BLaER1 treated with 17β-estradiol and CSF1 and Interleukin-3, amounts not matched to agents 10 nM and 100 nM (cell line): ENCODE results near the gene HSD11B1L.

ENCODE experiments used
- H3K27ac ChIP-seq, 11 experiments: shearing (Covaris generic); formaldehyde crosslinking; 2 replicates each; pipeline ENCODE4 v1.8.1; 2022
- H3K27me3 ChIP-seq, 11 experiments: shearing (Covaris generic); formaldehyde crosslinking; 2 replicates each; pipeline ENCODE4 v1.8.1; 2022
- H3K36me3 ChIP-seq, 11 experiments: shearing (Covaris generic); formaldehyde crosslinking; 2 replicates each; pipeline ENCODE4 v1.8.1; 2022
- H3K4me1 ChIP-seq, 10 experiments: shearing (Covaris generic); formaldehyde crosslinking; 2 replicates each; pipeline ENCODE4 v1.8.1; 2022
- H3K4me2 ChIP-seq, 11 experiments: shearing (Covaris generic); formaldehyde crosslinking; 2 replicates each; pipeline ENCODE4 v1.8.1; 2022
- H3K4me3 ChIP-seq, 10 experiments: shearing (Covaris generic); formaldehyde crosslinking; 2 replicates each; pipeline ENCODE4 v1.8.1; 2022
- H3K9ac ChIP-seq, 11 experiments: shearing (Covaris generic); formaldehyde crosslinking; 2 replicates each; pipeline ENCODE4 v1.8.1; 2022
- H3K9me3 ChIP-seq, 11 experiments: shearing (Covaris generic); formaldehyde crosslinking; replicated peaks in 1 of 11; 2 replicates each; pipeline ENCODE4 v1.8.1; 2022
- H4K20me1 ChIP-seq, 11 experiments: shearing (Covaris generic); formaldehyde crosslinking; 2 replicates each; pipeline ENCODE4 v1.8.1; 2022
- Cebpa-rat ChIP-seq, 11 experiments: shearing (Covaris generic); IDR thresholded peaks; 2 replicates each; pipeline ENCODE4 v1.8.1; 2022

HSD11B1L gene

DNA sequence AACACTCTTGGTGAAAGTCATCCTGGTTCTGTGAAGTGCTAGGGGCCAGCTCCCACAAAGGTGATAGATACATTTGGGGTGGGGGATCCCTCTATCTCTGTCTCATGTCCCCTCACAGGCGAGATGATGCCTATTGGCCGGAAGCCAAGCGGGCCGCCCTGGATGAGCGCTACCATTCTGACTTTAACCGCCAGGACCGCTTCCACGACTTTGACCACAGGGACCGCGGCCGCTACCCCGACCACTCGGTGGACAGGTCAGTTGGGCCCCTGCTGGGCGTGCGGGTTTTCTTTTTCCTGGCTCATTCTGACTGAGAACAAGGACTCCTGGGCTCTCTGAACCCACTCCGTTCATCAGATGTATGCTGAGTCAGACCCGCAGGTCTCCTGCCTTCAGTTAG, 16.9 kb upstream of the HSD11B1L start:
- Histone ChIP-seq H3K9ac (no peak overlapping the region), H3K36me3 (peaks cover 99 to 100% (median 100%) of the 10 kb centered on the region in 11 experiments), H4K20me1 (peaks cover 58 to 100% (median 97%) of the 10 kb centered on the region in 11 experiments; a peak in 21 of 22 replicates), H3K27me3 (no peaks in the 10 kb centered on the region), H3K9me3 (no peaks in the 10 kb centered on the region), H3K4me2 (no peak overlapping the region), H3K4me1 (no peaks in the 10 kb centered on the region), H3K27ac (no peak overlapping the region), H3K4me3 (no peak overlapping the region)
- no peak for TF ChIP-seq Cebpa-rat (IDR thresholded peaks at IDR 0.05)

DNA sequence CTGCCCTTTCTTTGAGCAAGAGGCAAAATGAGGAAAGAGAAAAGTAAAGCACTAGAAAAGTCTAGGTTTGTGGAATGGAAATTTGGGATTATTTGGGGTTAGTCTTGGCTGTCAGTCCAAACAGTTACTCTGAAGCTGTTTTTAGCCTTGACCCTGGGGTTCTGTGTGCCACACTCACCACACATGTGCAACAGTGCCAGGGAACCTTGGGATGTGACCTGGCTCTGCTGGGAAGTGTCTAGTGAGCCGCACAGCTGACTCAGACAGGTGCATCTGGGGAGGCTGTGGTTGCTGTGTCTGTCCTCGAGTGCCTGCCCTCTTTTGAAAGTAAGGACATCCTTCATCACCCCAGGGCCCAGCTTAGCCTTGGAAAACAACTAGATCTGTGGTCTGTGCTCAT, 16.3 kb upstream of the HSD11B1L start:
- H3K4me1 ChIP-seq: no peaks in the 10 kb centered on the region
- peaks cover 99 to 100% (median 100%) of the 10 kb centered on the region in 11 experiments for H3K36me3 ChIP-seq
- H3K9me3 ChIP-seq: no peaks in the 10 kb centered on the region
- H4K20me1 ChIP-seq: peaks cover 61 to 100% (median 98%) of the 10 kb centered on the region in 11 experiments; a peak in 21 of 22 replicates
- H3K27ac ChIP-seq: no peak overlapping the region
- no peaks in the 10 kb centered on the region for H3K27me3 ChIP-seq
- H3K4me2 ChIP-seq: no peak overlapping the region
- TF ChIP-seq Cebpa-rat (IDR thresholded peaks at IDR 0.05): no peak
- H3K4me3 ChIP-seq: no peak overlapping the region
- no peak overlapping the region for H3K9ac ChIP-seq

DNA sequence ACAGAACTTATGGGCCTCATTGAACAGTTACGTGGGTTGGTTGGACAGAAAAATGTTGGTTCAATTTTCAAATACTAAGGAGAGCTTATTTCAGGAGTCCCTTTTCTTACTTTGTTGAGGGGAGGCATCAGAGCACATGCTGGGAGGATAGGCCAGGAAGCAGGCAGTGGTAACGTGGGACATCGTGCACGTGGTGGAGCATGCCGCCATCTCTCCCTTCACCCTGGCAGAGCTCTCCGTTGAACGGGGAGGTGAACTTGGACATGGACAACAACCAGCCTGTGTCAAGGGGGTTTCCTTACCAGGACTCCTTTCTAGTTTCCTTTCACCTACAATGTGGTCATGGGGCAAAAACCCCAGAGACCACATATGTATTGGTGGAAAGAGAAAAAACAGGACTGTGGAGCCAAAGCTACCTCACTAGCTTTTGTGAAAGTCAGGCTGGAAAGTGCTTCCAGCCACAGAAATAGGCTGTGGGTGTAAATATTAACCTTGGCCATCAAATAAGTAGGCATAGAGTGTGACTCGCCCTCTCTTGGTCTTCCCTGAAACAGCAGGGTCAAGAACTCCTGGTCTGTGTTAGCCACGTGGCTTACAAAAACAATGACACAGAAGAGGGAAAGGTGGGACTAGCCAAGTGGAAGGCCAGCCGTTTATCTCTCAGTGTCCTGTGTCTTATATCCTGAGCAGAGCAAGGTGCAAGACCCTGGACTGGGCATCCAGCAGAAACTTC, 14.9 kb upstream of the HSD11B1L start:
- Histone ChIP-seq H3K4me2 (no peak overlapping the region), H3K27me3 (no peaks in the 10 kb centered on the region), H3K36me3 (peaks cover 97 to 100% (median 98%) of the 10 kb centered on the region in 11 experiments), H3K9me3 (no peaks in the 10 kb centered on the region), H3K4me3 (no peak overlapping the region), H3K9ac (no peak overlapping the region), H3K4me1 (no peaks in the 10 kb centered on the region), H4K20me1 (peaks cover 66 to 99% (median 96%) of the 10 kb centered on the region in 11 experiments; a peak in 21 of 22 replicates), H3K27ac (no peak overlapping the region)
- TF ChIP-seq Cebpa-rat (IDR thresholded peaks at IDR 0.05): no peak

DNA sequence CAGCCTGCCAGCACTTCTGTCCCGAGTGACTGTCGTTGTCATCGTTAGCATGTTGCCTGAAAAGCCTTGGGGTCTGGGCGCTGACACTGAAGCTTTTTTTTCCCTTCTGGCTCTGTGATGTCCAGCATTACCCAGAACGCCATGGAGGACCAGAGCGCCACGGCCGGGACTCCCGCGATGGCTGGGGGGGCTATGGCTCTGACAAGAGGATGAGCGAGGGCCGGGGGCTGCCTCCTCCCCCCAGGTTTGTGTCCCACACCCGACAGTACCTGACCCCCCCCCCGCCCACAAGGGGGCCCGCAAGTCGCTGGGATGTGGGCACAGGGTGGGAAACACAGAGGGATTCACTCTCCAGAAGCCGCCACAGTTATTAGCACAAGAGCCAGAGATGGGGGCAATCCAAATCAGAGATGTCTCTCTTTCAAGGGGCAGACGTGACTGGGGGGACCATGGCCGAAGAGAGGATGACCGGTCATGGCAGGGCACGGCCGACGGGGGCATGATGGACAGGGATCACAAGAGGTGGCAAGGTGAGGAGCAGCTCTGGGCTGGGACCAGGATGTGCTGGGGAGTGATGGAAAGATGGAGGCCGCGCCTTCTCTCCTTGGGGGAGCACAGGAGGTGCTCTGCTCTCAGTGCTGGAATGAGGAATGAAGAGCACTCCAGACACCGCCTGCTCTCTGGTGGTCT, 13.8 kb upstream of the HSD11B1L start:
- no peaks in the 10 kb centered on the region for H3K27me3 ChIP-seq
- no peak overlapping the region for H3K4me3 ChIP-seq
- peaks cover 96 to 100% (median 98%) of the 10 kb centered on the region in 11 experiments for H3K36me3 ChIP-seq
- H4K20me1 ChIP-seq: peaks cover 66 to 99% (median 95%) of the 10 kb centered on the region in 11 experiments; a peak in 21 of 22 replicates
- no peaks in the 10 kb centered on the region for H3K4me1 ChIP-seq
- H3K9me3 ChIP-seq: no peaks in the 10 kb centered on the region
- TF ChIP-seq Cebpa-rat (IDR thresholded peaks at IDR 0.05): no peak
- H3K4me2 ChIP-seq: no peak overlapping the region
- no peak overlapping the region for H3K9ac ChIP-seq
- no peak overlapping the region for H3K27ac ChIP-seq

DNA sequence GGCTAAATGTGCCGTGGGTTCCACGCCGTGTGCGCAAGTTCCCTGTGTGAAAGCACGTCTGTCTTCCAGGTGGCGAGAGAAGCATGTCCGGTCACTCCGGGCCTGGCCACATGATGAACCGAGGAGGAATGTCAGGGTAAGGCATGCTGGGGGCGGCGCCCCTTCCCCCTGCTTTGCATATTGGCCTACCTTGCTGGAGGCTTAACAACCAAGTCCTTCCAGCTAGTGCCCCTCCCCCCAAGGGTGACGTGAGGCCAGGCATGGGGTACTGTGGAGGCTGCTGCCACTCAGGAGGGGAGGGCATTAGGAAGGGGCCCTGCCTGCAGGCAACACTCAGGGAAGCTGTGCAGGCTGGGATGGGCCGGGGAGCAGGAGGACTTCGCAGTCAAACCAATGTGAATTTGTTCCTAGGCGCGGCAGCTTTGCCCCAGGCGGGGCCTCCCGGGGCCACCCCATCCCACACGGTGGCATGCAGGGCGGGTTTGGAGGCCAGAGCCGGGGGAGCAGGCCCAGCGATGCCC, 13.0 kb upstream of the HSD11B1L start:
- H3K4me1 ChIP-seq: no peaks in the 10 kb centered on the region
- H3K9ac ChIP-seq: no peak overlapping the region
- H3K36me3 ChIP-seq: peaks cover 90 to 100% (median 98%) of the 10 kb centered on the region in 11 experiments
- H3K27me3 ChIP-seq: no peaks in the 10 kb centered on the region
- H3K9me3 ChIP-seq: no peaks in the 10 kb centered on the region
- peaks cover 60 to 98% (median 89%) of the 10 kb centered on the region in 11 experiments; a peak in 21 of 22 replicates for H4K20me1 ChIP-seq
- no peak overlapping the region for H3K4me2 ChIP-seq
- TF ChIP-seq Cebpa-rat (IDR thresholded peaks at IDR 0.05): no peak
- no peak overlapping the region for H3K27ac ChIP-seq
- no peak overlapping the region for H3K4me3 ChIP-seq

DNA sequence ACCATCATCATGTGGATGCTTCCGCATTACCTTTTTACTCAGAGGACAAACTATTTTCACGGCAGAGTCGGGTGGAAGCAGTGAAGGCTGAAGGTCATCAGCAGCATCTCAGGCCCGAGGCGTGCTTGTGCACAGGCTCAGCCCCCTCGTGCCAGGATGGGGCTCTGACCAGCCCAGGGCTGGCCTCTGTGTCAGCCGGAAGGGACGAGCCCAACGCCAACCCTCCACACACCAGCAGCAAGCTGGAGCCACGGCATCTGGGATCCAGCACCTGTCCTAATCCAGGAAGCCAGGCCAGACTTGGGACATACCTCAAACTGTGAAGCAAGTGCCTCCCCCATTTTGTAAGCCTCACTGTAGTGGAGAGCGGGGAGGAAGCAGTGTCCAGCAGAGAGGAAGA, 11.6 kb upstream of the HSD11B1L start:
- peaks cover 76 to 90% (median 88%) of the 10 kb centered on the region in 11 experiments for H3K36me3 ChIP-seq
- peaks cover 46 to 87% (median 75%) of the 10 kb centered on the region in 11 experiments; a peak in 21 of 22 replicates for H4K20me1 ChIP-seq
- no peaks in the 10 kb centered on the region for H3K27me3 ChIP-seq
- H3K4me1 ChIP-seq: no peaks in the 10 kb centered on the region
- H3K9me3 ChIP-seq: no peaks in the 10 kb centered on the region
- H3K9ac ChIP-seq: no peak overlapping the region; a peak in 1 of 22 replicates
- no peak overlapping the region for H3K4me3 ChIP-seq
- no peak for TF ChIP-seq Cebpa-rat (IDR thresholded peaks at IDR 0.05)
- H3K27ac ChIP-seq: no peak overlapping the region
- no peak overlapping the region for H3K4me2 ChIP-seq

DNA sequence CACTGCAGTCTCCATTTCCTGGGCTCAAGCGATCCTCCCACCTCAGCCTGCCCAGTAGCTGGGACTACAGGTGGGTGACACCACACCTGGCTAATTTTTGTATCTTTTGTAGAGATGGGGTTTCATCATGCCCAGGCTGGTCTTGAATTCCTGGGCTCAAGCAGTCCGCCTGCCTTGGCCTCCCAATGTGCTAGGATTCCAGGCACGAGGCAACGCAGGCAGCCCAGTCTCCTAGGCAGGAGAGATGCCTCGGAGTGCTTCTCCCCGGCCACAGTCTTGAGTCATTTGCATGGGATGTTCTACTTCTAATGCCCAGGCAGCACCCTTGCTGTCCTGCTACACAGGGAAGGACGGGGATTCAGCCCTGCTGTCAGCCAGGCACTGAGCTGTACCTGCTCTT, 9.2 kb upstream of the HSD11B1L start:
- Histone ChIP-seq H4K20me1 (peaks cover 24 to 74% (median 53%) of the 10 kb centered on the region in 11 experiments; a peak in 21 of 22 replicates), H3K9ac (no peak overlapping the region), H3K4me2 (no peak overlapping the region), H3K27me3 (no peaks in the 10 kb centered on the region), H3K4me1 (no peaks in the 10 kb centered on the region), H3K9me3 (no peaks in the 10 kb centered on the region), H3K27ac (no peak overlapping the region), H3K4me3 (no peak overlapping the region), H3K36me3 (peaks cover 52 to 85% (median 65%) of the 10 kb centered on the region in 11 experiments)
- TF ChIP-seq Cebpa-rat (IDR thresholded peaks at IDR 0.05): no peak

DNA sequence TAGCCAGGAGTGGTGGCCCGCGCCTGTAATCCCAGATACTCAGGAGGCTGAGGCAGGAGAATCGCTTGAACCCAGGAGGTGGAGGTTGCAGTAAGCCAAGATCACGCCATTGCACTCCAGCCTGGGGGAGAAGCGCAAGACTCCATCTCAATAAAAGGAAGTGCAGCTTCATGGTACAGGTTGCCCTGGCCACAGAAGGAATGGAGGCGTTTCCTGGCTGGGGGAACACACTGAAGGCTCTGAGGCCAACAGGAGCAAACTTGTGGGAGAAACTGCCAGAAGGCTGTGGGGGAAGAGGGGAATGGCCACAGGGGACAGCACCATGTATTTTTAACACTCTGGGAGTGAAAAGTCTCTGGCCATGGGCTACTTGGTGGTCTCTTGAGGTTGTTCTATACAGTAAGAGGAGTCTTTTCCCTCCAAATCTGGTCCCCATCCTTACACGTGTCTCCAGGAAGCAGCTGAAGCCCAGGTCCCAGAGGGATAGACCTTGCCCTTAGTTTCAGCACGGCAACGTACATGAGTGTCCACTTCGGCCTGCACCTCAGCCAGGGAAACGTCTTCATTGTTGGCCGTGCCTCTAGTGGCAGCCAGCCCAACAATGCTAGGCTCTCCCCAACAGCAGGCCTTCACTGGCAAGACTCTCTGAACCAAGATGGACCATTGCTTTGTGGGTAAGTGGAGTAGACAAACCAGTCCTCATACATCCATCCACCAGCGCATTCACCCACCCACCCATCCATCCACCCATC, 7.9 kb upstream of the HSD11B1L start:
- peaks cover 11 to 72% (median 41%) of the 10 kb centered on the region in 11 experiments; a peak in 21 of 22 replicates for H4K20me1 ChIP-seq
- no peak overlapping the region for H3K4me2 ChIP-seq
- H3K9me3 ChIP-seq: no peaks in the 10 kb centered on the region
- H3K9ac ChIP-seq: no peak overlapping the region
- no peaks in the 10 kb centered on the region for H3K27me3 ChIP-seq
- H3K27ac ChIP-seq: no peak overlapping the region
- no peak overlapping the region for H3K4me3 ChIP-seq
- H3K36me3 ChIP-seq: peaks cover 43 to 83% (median 57%) of the 10 kb centered on the region in 11 experiments
- no peak for TF ChIP-seq Cebpa-rat (IDR thresholded peaks at IDR 0.05)
- H3K4me1 ChIP-seq: no peaks in the 10 kb centered on the region

DNA sequence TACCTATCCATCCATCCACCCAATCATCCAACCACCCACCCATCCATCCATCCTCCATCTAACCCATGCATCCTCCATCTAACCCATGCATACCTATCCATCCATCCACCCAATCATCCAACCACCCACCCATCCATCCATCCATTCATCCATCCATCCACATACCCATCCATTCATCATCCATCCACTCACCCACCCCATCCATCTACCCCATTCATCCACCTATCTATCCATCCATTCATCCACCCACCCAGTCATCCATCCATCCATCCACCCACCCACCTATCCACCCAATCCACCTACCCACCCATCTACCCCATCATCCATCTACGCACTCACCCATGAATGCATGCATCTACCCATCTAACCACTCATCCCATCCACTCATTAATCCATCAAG, 7.1 kb upstream of the HSD11B1L start:
- no peak overlapping the region for H3K27ac ChIP-seq
- no peak overlapping the region for H3K9ac ChIP-seq
- peaks cover 40 to 81% (median 53%) of the 10 kb centered on the region in 11 experiments for H3K36me3 ChIP-seq
- no peaks in the 10 kb centered on the region for H3K27me3 ChIP-seq
- peaks cover 8 to 67% (median 34%) of the 10 kb centered on the region in 11 experiments; a peak in 20 of 22 replicates for H4K20me1 ChIP-seq
- no peak overlapping the region for H3K4me2 ChIP-seq
- H3K4me1 ChIP-seq: no peaks in the 10 kb centered on the region
- H3K9me3 ChIP-seq: no peaks in the 10 kb centered on the region
- no peak overlapping the region for H3K4me3 ChIP-seq
- TF ChIP-seq Cebpa-rat (IDR thresholded peaks at IDR 0.05): no peak
